Rectal smooth muscle tissue (tissue), 1 donor: ENCODE data around the gene ECHDC3.

ENCODE experiments used
- H3K27ac ChIP-seq: one replicate; pipeline ENCODE4 v1.7.0; 2013; ENCODE audit warnings: low read depth, low read length, inconsistent platforms
- H3K27me3 ChIP-seq: one replicate; pipeline ENCODE4 v1.7.0; 2013; ENCODE audit warnings: low read length; ENCODE audit not compliant: control insufficient read depth, insufficient read depth
- H3K36me3 ChIP-seq: one replicate; pipeline ENCODE4 v1.7.0; 2013; ENCODE audit warnings: low read length; ENCODE audit not compliant: control insufficient read depth, insufficient read depth
- H3K4me1 ChIP-seq: one replicate; pipeline ENCODE4 v1.7.0; 2013; ENCODE audit warnings: low read length; ENCODE audit not compliant: control insufficient read depth, insufficient read depth
- H3K4me3 ChIP-seq: one replicate; pipeline ENCODE4 v1.7.0; 2013; ENCODE audit warnings: low read length
- H3K9ac ChIP-seq: one replicate; pipeline ENCODE4 v1.7.0; 2013; ENCODE audit warnings: low read length

Gene ECHDC3

DNA sequence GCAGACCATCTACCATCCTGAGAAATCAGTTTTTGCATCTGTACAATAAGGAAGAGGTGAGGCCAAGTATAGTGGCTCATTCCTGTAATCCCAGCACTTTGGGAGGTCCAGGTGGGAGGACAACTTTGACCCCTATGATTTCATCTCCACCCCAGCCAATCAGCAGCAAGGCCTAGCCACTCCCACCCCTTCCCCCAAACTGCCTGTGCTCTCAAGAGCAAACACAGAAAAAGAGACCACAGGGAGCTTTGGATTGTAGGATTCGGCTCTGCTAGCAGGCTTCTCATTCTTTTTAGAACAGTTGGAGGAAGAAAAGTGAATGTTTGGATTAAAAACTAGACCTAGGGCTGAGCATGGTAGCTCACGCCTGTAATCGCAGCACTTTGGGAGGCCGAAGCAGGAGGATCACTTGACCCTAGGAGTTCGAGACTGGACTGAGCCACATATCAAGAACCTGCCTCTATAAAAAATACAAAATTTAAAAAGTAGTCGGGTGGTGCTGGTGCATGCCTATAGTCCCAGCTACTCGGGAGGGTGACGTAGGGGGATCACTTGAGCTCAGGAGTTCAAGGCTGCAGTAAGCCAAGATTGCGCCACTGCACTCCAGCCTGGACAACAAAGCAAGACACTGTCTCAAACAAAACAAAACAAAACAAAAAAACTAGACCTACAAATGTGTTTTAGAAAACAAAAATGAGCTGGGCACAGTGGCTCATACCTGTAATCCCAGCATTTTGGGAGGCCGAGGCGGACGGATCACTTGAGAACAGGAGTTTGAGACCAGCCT is 55.9 kb downstream of the ECHDC3 start:
- H3K27ac ChIP-seq, result no peak overlapping the region
- H3K9ac ChIP-seq, result no peak overlapping the region
- no peaks in the 10 kb centered on the region for H3K4me1 ChIP-seq
- H3K36me3 ChIP-seq, result no peaks in the 10 kb centered on the region
- H3K27me3 ChIP-seq, result no peaks in the 10 kb centered on the region
- no peak overlapping the region for H3K4me3 ChIP-seq

DNA sequence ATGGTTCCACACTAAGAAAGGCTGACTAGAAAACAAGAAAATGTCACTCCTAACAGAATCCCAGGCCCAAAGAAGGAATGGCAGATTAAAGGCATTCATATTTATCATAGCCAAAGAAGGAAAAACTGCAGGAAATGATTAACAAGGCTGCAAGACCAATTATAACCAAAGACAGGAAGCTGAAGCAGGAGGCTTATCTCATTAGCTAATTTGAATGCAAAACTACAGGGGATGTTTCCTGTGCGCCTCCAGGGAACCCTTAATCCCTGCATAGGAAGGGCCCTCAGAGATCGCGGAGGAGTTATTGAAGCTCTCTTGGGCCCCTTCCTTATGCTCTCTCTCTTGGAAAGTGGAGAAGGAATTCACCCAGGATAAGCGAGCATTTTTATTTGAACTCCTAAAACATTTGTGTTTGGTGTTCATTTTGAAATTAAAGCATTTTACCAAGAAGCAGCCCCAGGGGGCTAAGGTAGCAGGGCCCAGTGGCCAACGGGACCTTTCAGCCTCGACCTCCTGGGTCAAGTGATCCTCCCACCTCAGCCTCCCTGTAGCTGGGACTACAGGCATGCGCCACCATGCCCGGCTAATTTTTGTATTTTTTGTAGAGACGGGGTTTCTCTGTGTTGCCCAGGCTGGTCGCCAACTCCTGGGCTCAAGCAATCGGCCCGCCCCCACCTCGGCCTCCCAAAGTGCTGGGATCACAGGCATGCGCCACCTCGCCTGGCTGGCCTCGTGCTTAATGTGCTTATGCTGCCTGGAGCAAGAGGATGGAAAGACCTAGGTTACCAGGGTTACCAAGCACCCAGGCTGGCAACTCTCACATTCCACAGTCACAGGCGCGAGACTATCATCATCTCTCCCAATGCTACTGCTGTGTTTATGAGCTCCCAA is 56.9 kb downstream of the ECHDC3 start:
- Histone ChIP-seq H3K4me3 (no peak overlapping the region), H3K4me1 (no peaks in the 10 kb centered on the region), H3K36me3 (no peaks in the 10 kb centered on the region), H3K27me3 (no peaks in the 10 kb centered on the region), H3K27ac (no peak overlapping the region), H3K9ac (no peak overlapping the region)

DNA sequence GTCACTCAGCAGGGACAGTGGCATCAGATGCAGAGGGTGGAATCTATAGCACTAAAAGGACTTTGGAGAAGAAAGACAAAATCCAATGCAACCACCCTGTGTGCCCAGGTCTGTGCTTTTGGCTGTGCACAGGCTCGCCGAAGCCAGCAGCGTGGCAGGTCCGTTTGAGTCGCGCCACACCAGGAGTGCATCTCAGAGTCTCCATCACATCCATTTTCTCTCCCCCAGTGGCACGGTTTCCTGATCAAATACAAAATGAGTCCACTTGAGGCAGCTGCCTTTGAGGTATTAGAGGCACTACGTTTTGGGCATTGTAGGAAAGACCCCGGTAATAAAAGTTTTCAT is 57.5 kb downstream of the ECHDC3 start:
- no peak overlapping the region for H3K9ac ChIP-seq
- no peaks in the 10 kb centered on the region for H3K36me3 ChIP-seq
- H3K4me3 ChIP-seq, result no peak overlapping the region
- H3K27ac ChIP-seq, result no peak overlapping the region
- H3K27me3 ChIP-seq, result no peaks in the 10 kb centered on the region
- no peaks in the 10 kb centered on the region for H3K4me1 ChIP-seq

DNA sequence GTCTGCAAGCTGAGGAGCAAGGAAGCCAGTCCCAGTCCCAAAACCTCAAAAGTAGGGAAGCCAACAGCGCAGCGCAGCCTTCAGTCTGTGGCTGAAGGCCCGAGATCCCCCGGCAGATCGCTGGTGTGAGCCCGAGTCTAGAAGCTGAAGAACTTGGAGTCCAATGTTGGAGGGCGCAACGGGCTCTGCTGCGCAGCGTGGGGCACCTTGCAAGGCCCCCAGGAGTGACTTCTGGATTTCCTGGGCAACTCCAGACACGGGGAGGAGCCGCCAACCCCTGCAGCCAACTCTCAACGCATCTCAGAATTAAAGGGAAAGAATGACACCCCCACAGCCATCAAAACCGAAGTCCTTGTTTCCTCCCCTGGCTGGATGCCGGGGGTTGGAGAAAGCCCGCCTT is 62.2 kb downstream of the ECHDC3 start:
- Histone ChIP-seq H3K4me3 (no peak overlapping the region), H3K27me3 (no peaks in the 10 kb centered on the region), H3K36me3 (no peaks in the 10 kb centered on the region), H3K27ac (no peak overlapping the region), H3K4me1 (no peaks in the 10 kb centered on the region), H3K9ac (no peak overlapping the region)

DNA sequence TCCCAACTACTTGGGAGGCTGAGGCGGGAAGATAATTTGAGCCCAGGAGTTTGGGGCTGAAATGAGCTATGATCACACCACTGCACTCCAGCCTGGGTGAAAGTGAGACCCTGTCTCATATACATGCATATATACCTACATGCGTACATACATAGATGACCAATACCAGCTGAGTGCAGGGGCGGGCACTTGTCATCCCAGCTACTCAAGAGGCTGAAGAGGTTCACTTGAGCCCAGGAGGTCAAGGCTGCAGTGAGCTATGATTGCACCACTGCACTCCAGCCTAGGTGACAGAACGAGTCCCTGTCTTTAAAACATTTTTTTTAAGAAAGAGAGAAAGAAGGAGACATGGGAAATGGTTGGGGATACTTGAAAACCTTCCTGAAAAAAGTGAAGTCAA is 63.6 kb downstream of the ECHDC3 start:
- no peak overlapping the region for H3K27ac ChIP-seq
- H3K4me3 ChIP-seq, result no peak overlapping the region
- no peak overlapping the region for H3K9ac ChIP-seq
- no peaks in the 10 kb centered on the region for H3K4me1 ChIP-seq
- H3K27me3 ChIP-seq, result no peaks in the 10 kb centered on the region
- H3K36me3 ChIP-seq, result no peaks in the 10 kb centered on the region

DNA sequence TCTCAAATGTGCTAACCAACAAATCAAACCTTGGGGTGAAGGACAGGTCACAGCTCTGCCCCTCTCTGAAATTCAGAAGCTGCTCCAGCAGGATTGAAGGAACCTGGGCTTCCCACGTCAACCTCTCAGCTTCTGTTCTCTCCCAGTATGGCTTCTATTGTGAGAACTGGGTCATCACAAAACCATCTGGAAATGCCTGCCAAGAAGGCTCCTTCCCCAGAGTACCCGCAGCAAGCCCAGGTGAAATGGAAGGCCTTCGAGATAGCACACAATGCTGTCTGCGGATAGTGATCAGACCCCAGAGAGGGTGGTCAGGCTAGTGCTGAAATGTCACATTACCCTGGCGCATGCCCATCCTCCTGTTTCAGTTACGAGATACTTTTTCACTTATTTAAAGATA is 64.5 kb downstream of the ECHDC3 start:
- Histone ChIP-seq H3K36me3 (no peaks in the 10 kb centered on the region), H3K9ac (no peak overlapping the region), H3K27ac (no peak overlapping the region), H3K27me3 (no peaks in the 10 kb centered on the region), H3K4me1 (no peaks in the 10 kb centered on the region), H3K4me3 (no peak overlapping the region)

DNA sequence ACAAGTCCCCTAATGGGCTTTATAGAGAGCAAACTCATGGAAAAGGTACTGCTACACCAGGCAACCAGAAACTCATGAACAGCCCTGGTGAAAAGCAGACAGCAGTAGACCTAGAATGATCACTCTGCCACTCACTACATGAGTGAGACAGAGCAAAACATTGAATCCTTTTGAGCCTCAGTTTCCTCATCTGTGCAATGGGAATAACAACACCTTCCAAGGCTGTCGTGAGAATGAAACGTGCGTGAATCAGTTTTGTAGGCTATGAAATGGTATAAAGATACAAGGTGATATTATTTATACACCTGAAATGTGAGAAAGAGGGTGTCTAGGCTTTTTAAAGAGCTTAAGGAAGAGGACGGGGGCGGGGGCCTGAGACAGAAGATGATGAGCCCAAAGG is 66.6 kb downstream of the ECHDC3 start:
- H3K4me1 ChIP-seq, result no peaks in the 10 kb centered on the region
- no peak overlapping the region for H3K27ac ChIP-seq
- no peaks in the 10 kb centered on the region for H3K27me3 ChIP-seq
- no peak overlapping the region for H3K4me3 ChIP-seq
- no peak overlapping the region for H3K9ac ChIP-seq
- no peaks in the 10 kb centered on the region for H3K36me3 ChIP-seq

DNA sequence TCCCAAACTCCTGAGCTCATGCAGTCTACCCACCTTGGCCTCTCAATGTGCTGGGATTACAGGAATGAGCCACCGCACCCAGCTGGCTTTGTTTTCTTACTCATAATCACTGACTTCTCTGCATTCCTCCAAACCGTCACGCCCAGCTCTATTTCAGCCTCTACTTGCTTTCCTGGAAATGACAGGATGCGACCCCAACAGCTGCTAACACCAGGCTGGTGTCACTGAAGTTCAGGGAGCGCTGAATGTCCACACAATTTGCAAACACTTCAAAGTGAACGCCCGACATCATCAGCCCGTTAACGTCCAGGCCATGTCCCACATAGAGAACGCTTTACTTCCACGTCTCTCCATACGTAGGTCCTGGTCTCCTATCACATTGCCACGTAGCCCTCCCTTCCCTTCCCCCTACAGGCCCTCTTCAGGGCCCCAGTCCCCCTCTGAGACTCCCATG is 68.2 kb downstream of the ECHDC3 start:
- no peaks in the 10 kb centered on the region for H3K4me1 ChIP-seq

DNA sequence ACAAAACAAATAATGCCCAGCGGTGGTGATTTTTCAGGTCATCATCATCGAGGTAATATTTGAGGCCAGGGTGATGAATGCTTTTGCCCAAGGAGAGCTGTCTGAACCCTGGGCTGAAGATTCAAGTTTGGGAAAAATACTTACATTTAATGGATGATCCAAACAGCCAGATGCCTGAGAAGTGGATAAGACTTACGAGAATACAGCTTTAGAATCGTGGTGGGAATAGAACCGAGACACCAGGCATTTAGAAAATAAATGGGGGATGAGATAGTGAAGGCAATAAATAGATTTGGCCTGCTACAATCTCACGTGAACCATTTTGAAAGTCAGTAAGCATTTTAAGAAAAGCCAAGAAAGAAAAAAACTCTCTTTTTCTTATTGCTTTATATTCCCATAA is 68.8 kb downstream of the ECHDC3 start:
- H3K27me3 ChIP-seq, result no peaks in the 10 kb centered on the region
- no peaks in the 10 kb centered on the region for H3K36me3 ChIP-seq
- no peak overlapping the region for H3K4me3 ChIP-seq
- H3K27ac ChIP-seq, result no peak overlapping the region
- H3K4me1 ChIP-seq, result no peaks in the 10 kb centered on the region
- H3K9ac ChIP-seq, result no peak overlapping the region

More for the DNA sequence above, 68.2 kb downstream of the ECHDC3 start:
- Histone ChIP-seq H3K27ac (no peak overlapping the region), H3K4me3 (no peak overlapping the region), H3K9ac (no peak overlapping the region), H3K27me3 (no peaks in the 10 kb centered on the region), H3K36me3 (no peaks in the 10 kb centered on the region)

DNA sequence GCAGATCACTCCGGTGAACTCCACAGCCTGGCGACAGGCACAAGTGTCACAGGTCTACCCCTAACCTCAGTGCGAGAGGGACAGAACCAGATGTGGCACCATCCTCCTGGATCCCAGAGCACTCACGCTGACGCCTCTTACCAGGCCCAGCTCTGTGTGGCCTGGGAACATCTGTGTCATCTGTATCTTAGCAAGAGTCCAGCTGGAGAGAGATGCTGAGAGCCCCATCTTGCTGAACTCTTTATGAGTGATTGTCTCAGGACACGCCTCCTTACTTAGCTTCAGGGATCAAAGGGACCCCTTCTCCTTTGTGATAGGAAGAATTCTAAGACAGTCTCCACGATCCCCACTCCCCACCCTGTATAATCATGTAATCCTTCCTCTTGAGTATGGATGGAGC is 71.0 kb downstream of the ECHDC3 start:
- H3K27ac ChIP-seq, result no peak overlapping the region
- H3K4me1 ChIP-seq, result no peaks in the 10 kb centered on the region
- H3K4me3 ChIP-seq, result no peak overlapping the region
- no peaks in the 10 kb centered on the region for H3K27me3 ChIP-seq
- no peak overlapping the region for H3K9ac ChIP-seq
- no peaks in the 10 kb centered on the region for H3K36me3 ChIP-seq
